A549 treated with AZD9567 at 1 μM for 4 hours (cell line): Measurements from ENCODE around the gene CALHM3. TPM values are rescaled to one million over a fixed set of nuclear protein-coding genes. Genes with fewer than 3 reads are reported as not detected.

Experiments used
- total RNA-seq: library from RNA; stranded (reverse); fragments of 200-300 nt; extraction: Qiagen RNA extraction; gene quantifications from 5 replicates; pipeline ENCODE4 v1.2.3, GENCODE V29; 2022; ENCODE audit not compliant: insufficient read depth

Gene CALHM3
- total RNA-seq = 0.28 to 0.42 TPM (median 0.38 TPM) in 4 of 5 replicates, not detected in the other

DNA sequence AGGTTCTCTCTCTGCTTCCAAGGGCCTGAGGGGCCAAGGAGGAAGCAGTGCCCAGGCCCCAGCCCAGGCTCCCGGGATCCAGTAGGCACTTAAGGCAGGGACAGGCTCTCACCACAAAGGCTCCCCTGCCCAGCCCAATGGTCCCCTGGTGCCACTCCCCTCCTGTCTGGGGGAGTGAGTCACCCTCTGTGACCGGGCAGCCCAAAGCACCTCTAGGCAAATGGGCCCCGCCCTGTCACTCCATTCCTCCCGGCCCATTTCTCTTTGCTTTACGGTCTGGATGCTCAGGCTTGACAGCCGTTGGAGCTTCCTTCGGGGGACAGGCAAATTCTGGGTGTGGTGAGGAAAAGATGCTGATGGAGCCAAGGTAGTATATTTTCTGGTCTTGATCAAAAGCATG, at the start of gene CALHM3:
Gene CALHM3, minus strand, starts transcription at position 106 of the 400 bp plus-strand sequence. CDS start 208 bp downstream, outside the sequence.

GRCh38 chr10:103493362-103493915, 14.4 kb upstream of the CALHM3 start, which contains the start of gene NEURL1:
Gene NEURL1, plus strand, starts transcription at chr10:103493705. Its CDS starts 683 bp downstream, at chr10:103494388.

DNA sequence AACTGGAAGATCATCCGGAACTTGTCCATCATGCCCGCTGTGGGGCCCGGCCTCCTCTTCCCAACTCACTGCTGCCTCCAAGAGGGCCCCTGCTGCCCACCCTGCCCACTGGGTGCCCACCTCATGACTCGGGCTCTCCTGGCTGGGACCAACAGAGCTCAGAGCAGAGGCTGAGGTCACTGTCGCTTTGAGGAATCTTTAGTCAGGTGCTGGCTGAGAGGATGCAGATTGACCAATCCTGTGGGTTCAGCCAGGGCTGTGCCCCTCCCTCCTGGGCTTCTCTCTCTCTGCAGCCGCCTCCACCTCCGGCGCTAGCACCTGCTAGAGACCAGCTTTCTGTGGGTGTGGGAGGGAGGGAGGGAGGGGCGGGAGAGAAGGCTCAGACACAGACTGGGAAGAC, 20.3 kb downstream of the CALHM3 start, which contains the start of gene CALHM1:
Gene CALHM1, minus strand, starts transcription at position 181 of the 400 bp plus-strand sequence. Its CDS starts 149 bp downstream, at position 32.

GRCh38 chr10:103451831-103452505, 27.1 kb downstream of the CALHM3 start, which contains the start of gene CALHM2:
Gene CALHM2, minus strand, starts transcription at chr10:103452370. Its CDS starts 2,429 bp downstream, at chr10:103449941.

Other genes with a start within 250 kb of the CALHM3 start
- gene RPEL1, start 233.4 kb downstream of the CALHM3 start, total RNA-seq = 0.05 TPM in 1 of 5 replicates, not detected in the others
- 21.6 to 27.2 TPM (median 22.4 TPM) in 5 replicates for gene INA, start 202.1 kb downstream of the CALHM3 start, total RNA-seq
- gene PCGF6, start 128.1 kb downstream of the CALHM3 start, total RNA-seq = 9.7 to 11.8 TPM (median 10.6 TPM) in 5 replicates
- 1.6 to 3.1 TPM (median 2.6 TPM) in 5 replicates for gene TAF5, start 111.3 kb downstream of the CALHM3 start, total RNA-seq
- gene ATP5MK, start 82.8 kb downstream of the CALHM3 start, total RNA-seq = 514 to 773 TPM (median 531 TPM) in 5 replicates
- 34.9 to 42.8 TPM (median 38.3 TPM) in 5 replicates for gene PDCD11, start 82.6 kb downstream of the CALHM3 start, total RNA-seq
- gene CALHM2, start 26.9 kb downstream of the CALHM3 start, total RNA-seq = 2.9 to 5.5 TPM (median 4.1 TPM) in 5 replicates
- not detected in 5 replicates for gene CALHM1, start 20.3 kb downstream of the CALHM3 start, total RNA-seq
- gene NEURL1, start 14.5 kb upstream of the CALHM3 start, total RNA-seq = 0.24 to 0.53 TPM (median 0.37 TPM) in 4 of 5 replicates, not detected in the other